Activated CD8-positive, alpha-beta T cell treated with anti-CD3 and anti-CD28 coated beads for 36 hours (primary cell): ENCODE results near the gene SYT14. TPM values are rescaled to one million over a fixed set of nuclear protein-coding genes. Genes with fewer than 3 reads are reported as not detected.

Experiments used
- ATAC-seq: fragments of 200-7000 bp; cut with Tn5 transposase; one replicate; pipeline ENCODE4 v1.10.0; 2021; ENCODE audit warnings: mild to moderate bottlenecking, moderate library complexity
- CTCF ChIA-PET: fragments of 350-600 bp; sonication (Branson Sonifier 250); formaldehyde crosslinking; loops from one replicate; lab custom pipeline; 2021; ENCODE audit warnings: antibody characterized with exemption; lab: Charles Lee
- POLR2A ChIA-PET: fragments of 350-600 bp; sonication (Branson Sonifier 250); formaldehyde crosslinking; loops from one replicate; lab custom pipeline; 2021; ENCODE audit warnings: antibody characterized with exemption; lab: Charles Lee
- DNase-seq: peaks from one replicate; pipeline ENCODE4 v3.0.0-alpha.2; 2020
- H3K27ac Mint-ChIP-seq: one replicate; pipeline ENCODE4 v1.8.0; 2021; ENCODE audit warnings: mild to moderate bottlenecking, mixed read lengths
- H3K27me3 Mint-ChIP-seq: one replicate; pipeline ENCODE4 v1.8.0; 2021; ENCODE audit warnings: mixed read lengths
- H3K36me3 Mint-ChIP-seq: one replicate; pipeline ENCODE4 v1.8.0; 2021; ENCODE audit warnings: low read depth, mixed read lengths
- H3K4me1 Mint-ChIP-seq: one replicate; pipeline ENCODE4 v1.8.0; 2021; ENCODE audit warnings: low read depth, mixed read lengths
- H3K4me3 Mint-ChIP-seq: one replicate; pipeline ENCODE4 v1.8.0; 2021; ENCODE audit warnings: mild to moderate bottlenecking, moderate library complexity, mixed read lengths
- H3K9me3 Mint-ChIP-seq: one replicate; pipeline ENCODE4 v1.8.0; 2021; ENCODE audit warnings: mixed read lengths
- intact Hi-C: fragments of 100-400 bp; cut with micrococcal nuclease; formaldehyde crosslinking; loops from one replicate; pipeline ENCODE4 v1.10.0; 2022
- total RNA-seq, 2 experiments: library from RNA; stranded (reverse); gene quantifications; one replicate each; pipeline ENCODE4 v1.2.3, GENCODE V29; 2021
- TF ChIP-seq, protein P1 (sequence below): fragments of 200-600 bp; IDR thresholded peaks from one replicate; pipeline ENCODE4 v1.8.0; 2022; ENCODE audit warnings: antibody characterized with exemption, mild to moderate bottlenecking

SYT14 gene
- total RNA-seq, 2 experiments from 2014 or later, result not detected

DNA sequence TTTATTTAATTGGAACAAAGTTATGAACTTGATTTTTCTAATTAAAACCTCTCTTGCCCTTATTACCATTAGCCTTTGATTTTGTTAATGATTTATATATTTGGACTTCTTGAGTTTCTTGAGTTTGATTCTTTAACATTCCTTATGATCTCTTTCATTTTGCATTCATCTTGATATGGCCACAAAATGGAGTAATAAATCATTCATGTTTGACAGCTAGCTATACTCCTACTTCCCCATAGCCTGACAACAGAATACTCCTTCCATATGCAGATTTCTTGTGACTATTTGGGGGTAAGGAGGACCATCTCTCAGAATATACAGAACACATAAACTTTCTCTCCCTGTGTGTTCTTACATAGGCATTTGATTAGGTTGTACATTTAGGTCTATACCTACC lies 119.6 kb downstream of the SYT14 start:
- POLR2A ChIA-PET, result no interaction called here
- DNase-seq (no peak), ATAC-seq (no peak)
- Mint-ChIP-seq H3K27ac (no peak overlapping the region), H3K4me3 (no peak overlapping the region), H3K36me3 (no peaks in the 10 kb centered on the region), H3K27me3 (peaks cover 7% of the 10 kb centered on the region), H3K4me1 (no peaks in the 10 kb centered on the region), H3K9me3 (no peaks in the 10 kb centered on the region)
- intact Hi-C loops, result no loop called here
- CTCF ChIA-PET, result no interaction called here
- TF ChIP-seq, protein P1, sequence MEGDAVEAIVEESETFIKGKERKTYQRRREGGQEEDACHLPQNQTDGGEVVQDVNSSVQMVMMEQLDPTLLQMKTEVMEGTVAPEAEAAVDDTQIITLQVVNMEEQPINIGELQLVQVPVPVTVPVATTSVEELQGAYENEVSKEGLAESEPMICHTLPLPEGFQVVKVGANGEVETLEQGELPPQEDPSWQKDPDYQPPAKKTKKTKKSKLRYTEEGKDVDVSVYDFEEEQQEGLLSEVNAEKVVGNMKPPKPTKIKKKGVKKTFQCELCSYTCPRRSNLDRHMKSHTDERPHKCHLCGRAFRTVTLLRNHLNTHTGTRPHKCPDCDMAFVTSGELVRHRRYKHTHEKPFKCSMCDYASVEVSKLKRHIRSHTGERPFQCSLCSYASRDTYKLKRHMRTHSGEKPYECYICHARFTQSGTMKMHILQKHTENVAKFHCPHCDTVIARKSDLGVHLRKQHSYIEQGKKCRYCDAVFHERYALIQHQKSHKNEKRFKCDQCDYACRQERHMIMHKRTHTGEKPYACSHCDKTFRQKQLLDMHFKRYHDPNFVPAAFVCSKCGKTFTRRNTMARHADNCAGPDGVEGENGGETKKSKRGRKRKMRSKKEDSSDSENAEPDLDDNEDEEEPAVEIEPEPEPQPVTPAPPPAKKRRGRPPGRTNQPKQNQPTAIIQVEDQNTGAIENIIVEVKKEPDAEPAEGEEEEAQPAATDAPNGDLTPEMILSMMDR, result no peak

DNA sequence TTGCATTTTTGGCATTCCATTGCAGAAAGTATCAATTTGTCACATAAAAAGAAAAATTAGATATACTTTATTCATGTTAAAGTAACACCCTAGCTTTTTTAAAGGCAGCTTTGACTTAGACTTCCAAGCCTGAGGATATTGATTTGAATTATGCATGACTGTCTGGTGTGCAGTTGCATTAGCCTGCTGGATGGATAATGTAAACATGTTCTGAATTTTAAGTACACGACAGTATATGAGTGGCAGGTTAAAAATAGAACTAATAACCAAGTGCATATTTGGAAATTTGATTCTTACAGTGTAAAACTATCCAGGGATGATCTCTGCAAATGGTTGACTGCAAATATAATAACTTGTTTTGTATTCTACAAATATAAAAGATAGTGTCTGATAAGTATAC lies 124.0 kb downstream of the SYT14 start:
- H3K9me3 Mint-ChIP-seq, result no peaks in the 10 kb centered on the region
- H3K4me1 Mint-ChIP-seq, result no peaks in the 10 kb centered on the region
- intact Hi-C loops, result no loop called here
- peaks cover 5% of the 10 kb centered on the region for H3K27me3 Mint-ChIP-seq
- CTCF ChIA-PET, result no interaction called here
- DNase-seq, result no peak
- POLR2A ChIA-PET, result interaction anchor here (0.6 kb wide), 1 partner anchor 134 kb away, joined by 3 read pairs; no protein-coding TSS in a partner anchor
- no peaks in the 10 kb centered on the region for H3K36me3 Mint-ChIP-seq
- H3K27ac Mint-ChIP-seq, result no peak overlapping the region
- no peak overlapping the region for H3K4me3 Mint-ChIP-seq
- TF ChIP-seq, protein P1, result no peak
- no peak for ATAC-seq

DNA sequence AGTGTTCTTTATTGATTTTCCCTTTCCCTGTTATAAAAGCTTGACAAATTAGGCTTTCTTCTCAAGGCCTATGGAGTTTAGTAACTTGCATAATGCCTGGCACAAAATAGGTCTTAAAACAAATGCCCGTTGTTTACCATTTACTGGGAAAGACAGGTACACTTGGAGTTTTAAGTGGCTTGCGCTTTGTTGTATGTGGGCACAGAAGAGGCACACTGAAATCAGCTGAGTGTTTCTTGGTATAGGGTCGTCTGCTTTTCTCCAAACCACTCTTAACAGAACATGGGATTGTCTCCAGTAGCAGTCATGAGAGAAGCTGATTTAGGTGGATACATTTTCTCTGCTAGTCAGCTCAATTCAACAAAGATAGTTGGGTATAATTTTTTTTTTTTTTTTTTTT lies 132.5 kb downstream of the SYT14 start:
- Mint-ChIP-seq H3K27me3 (peaks cover 4% of the 10 kb centered on the region), H3K4me1 (no peaks in the 10 kb centered on the region), H3K36me3 (no peaks in the 10 kb centered on the region), H3K4me3 (no peak overlapping the region), H3K27ac (no peak overlapping the region), H3K9me3 (peaks cover 2% of the 10 kb centered on the region)
- no peak for DNase-seq
- ATAC-seq, result no peak
- POLR2A ChIA-PET, result no interaction called here
- CTCF ChIA-PET, result no interaction called here
- TF ChIP-seq, protein P1, result no peak
- intact Hi-C loops, result no loop called here

DNA sequence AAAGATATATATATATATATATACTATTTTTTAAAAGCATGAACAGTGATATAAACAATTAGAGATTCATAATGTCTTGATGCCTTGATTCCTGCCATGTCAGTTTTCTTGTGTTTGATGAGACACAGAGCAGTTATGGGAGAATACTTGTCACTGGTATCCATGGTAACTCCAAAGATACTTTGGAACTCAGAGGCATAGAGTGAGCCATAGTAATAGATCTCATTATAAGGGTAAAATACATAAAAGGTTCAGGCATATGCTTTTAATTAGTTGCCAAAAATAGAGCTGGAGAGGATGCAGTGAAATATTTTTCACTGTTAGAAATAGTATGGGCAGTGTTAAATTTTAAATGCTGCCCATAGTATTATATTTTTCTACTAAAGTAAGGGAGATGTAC lies 134.1 kb downstream of the SYT14 start:
- Mint-ChIP-seq H3K27me3 (peaks cover 4% of the 10 kb centered on the region), H3K27ac (no peak overlapping the region), H3K36me3 (no peaks in the 10 kb centered on the region), H3K4me1 (no peaks in the 10 kb centered on the region), H3K4me3 (no peak overlapping the region), H3K9me3 (peaks cover 2% of the 10 kb centered on the region)
- DNase-seq, result no peak
- ChIA-PET CTCF (interaction anchor here (1.4 kb wide), 1 partner anchor 212 kb away, joined by 4 read pairs; no protein-coding TSS in a partner anchor), POLR2A (no interaction called here)
- ATAC-seq, result no peak
- intact Hi-C loops, result no loop called here
- TF ChIP-seq, protein P1, result no peak

DNA sequence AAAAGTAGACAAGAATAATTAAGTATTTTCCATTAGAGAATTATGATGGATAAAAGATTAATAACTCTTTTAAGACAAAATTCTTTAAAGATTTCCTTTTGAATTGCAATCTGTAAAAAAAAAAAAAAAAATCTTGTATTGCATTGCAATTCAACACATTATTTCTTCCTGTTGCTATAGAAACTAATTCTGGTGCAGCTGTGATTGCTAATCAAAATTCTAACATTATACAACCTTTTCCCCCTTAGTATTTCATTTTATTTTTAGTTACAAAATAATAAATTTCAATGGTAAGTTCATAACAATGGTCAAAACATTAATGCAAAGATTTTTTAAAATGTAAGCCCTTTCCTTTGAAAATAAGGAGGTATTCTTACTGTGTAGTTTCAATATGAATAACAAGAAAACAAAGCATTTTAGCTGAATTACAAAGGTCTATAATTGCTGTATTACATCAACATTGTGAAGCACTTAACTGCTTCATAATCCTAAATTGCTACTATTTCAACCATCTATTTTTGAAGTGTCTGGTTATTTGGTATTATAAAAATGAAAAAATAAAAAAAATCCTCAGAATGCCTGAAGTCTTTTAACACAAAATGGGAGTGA lies 135.0 kb downstream of the SYT14 start:
- CTCF ChIA-PET, result interaction anchor here (1.4 kb wide), 1 partner anchor 213 kb away, joined by 4 read pairs; no protein-coding TSS in a partner anchor
- TF ChIP-seq, protein P1, result no peak
- intact Hi-C loops, result no loop called here

More for the DNA sequence above, 135.0 kb downstream of the SYT14 start:
- H3K9me3 Mint-ChIP-seq, result no peaks in the 10 kb centered on the region
- H3K4me3 Mint-ChIP-seq, result no peak overlapping the region
- no peak overlapping the region for H3K27ac Mint-ChIP-seq
- no peaks in the 10 kb centered on the region for H3K4me1 Mint-ChIP-seq
- POLR2A ChIA-PET, result no interaction called here
- H3K36me3 Mint-ChIP-seq, result no peaks in the 10 kb centered on the region
- DNase-seq (no peak), ATAC-seq (no peak)
- peaks cover 2% of the 10 kb centered on the region for H3K27me3 Mint-ChIP-seq
